ENCODE results near the gene AGAP2. TPM values are rescaled to one million over a fixed set of nuclear protein-coding genes. Genes with fewer than 3 reads are reported as not detected.
"Not testable (repeated sequence)": the region's sequence is repeated elsewhere in the genome, so short reads cannot be mapped to it uniquely, and the experiment has no call there.

The AGAP2 gene
- total and polyA plus RNA-seq, 2 of the 13 experiments (the other 11 are each of a cell fraction or from before 2014, with no cell fraction given): 0.38 to 0.45 TPM

GRCh38 chr12:57722716-57723629 lies 15.6 kb downstream of the AGAP2 start:
- POLR2A ChIA-PET: no interaction called here
- ATAC-seq: no peak
- CTCF ChIA-PET (ENCODE audit: low intra/inter-chr PET ratio, low total read pairs): no interaction called here
- FAIRE-seq: no peak
- no peaks in the 10 kb centered on the region for H4K20me1 ChIP-seq (ENCODE audit: insufficient read depth, low read length)
- no peak overlapping the region for H3K9ac ChIP-seq (ENCODE audit: insufficient read depth, low read depth, low read length)
- no peaks in the 10 kb centered on the region for H3K79me2 ChIP-seq (ENCODE audit: insufficient read depth, low read length)
- no TSS peak for BruUV-seq (replicated peaks)
- H3K27me3 ChIP-seq (ENCODE audit: control insufficient read depth in 1 of 2, insufficient read depth in 2 of 2, low read length in 2 of 2): no peaks in the 10 kb centered on the region; a peak in 1 of 5 replicates
- no peak overlapping the region for H2AFZ ChIP-seq (ENCODE audit: low read length)
- no peak for DNase-seq (ENCODE audit: low spot score)
- intact Hi-C loops (cut with micrococcal nuclease; ENCODE audit: unreplicated experiment) (no loop called here), in situ Hi-C loops (cut with HindIII; ENCODE audit: extremely low pct_ligation_motif_present, low pct_unique_long_range_greater_than_20kb) (no loop called here)
- TF ChIP-seq KDM5A (IDR thresholded peaks at IDR 0.05; ENCODE audit: borderline replicate concordance, low read length) (no peak), BCLAF1 (IDR thresholded peaks at IDR 0.05) (no peak), AGO2 (optimal IDR thresholded peaks at IDR 0.05; ENCODE audit: low read depth, low read length) (peak; percentile 58)
- WGBS (ENCODE audit: low lambda C conversion rate): 68% methylated on average over 10 of the region's 11 CpGs
- peaks cover 8 to 31% of the 10 kb centered on the region in 2 experiments for H3K36me3 ChIP-seq (replicated peaks in 1 of 2; ENCODE audit: control insufficient read depth in 1 of 2, insufficient read depth in 2 of 2, low read length in 2 of 2)
- peaks cover 9% of the 10 kb centered on the region; the same call in 1 of the 2 replicates for H3K4me1 ChIP-seq (ENCODE audit: insufficient read depth, low read length)
- H3K4me3 ChIP-seq (replicated peaks in 1 of 3; ENCODE audit: insufficient read depth in 1 of 3, low read depth in 2 of 3, low read length in 3 of 3): no peak overlapping the region
- no peak overlapping the region for H3K27ac ChIP-seq (ENCODE audit: extremely low read length, insufficient read depth, low read length)
- H3K9me3 ChIP-seq (ENCODE audit: low read length): no peaks in the 10 kb centered on the region
- H3K4me2 ChIP-seq (ENCODE audit: low read depth, low read length): no peak overlapping the region

- CTCF ChIA-PET (ENCODE audit: low intra/inter-chr PET ratio, low total read pairs); POLR2A ChIA-PET; H3K27me3 ChIP-seq (ENCODE audit: control insufficient read depth in 1 of 2, insufficient read depth in 2 of 2, low read length in 2 of 2); FAIRE-seq; H3K4me3 ChIP-seq (replicated peaks in 1 of 3; ENCODE audit: insufficient read depth in 1 of 3, low read depth in 2 of 3, low read length in 3 of 3); DNase-seq (ENCODE audit: low spot score); H3K4me2 ChIP-seq (ENCODE audit: low read depth, low read length); H2AFZ ChIP-seq (ENCODE audit: low read length); H3K4me1 ChIP-seq (ENCODE audit: insufficient read depth, low read length); H3K79me2 ChIP-seq (ENCODE audit: insufficient read depth, low read length); H4K20me1 ChIP-seq (ENCODE audit: insufficient read depth, low read length); in situ Hi-C loops (cut with HindIII; ENCODE audit: extremely low pct_ligation_motif_present, low pct_unique_long_range_greater_than_20kb); ATAC-seq; H3K9me3 ChIP-seq (ENCODE audit: low read length); BruUV-seq (replicated peaks); intact Hi-C loops (cut with micrococcal nuclease; ENCODE audit: unreplicated experiment); H3K9ac ChIP-seq (ENCODE audit: insufficient read depth, low read depth, low read length); H3K27ac ChIP-seq (ENCODE audit: extremely low read length, insufficient read depth, low read length): not testable (repeated sequence)
- WGBS (ENCODE audit: low lambda C conversion rate): 95% methylated on average over 16 of the region's 16 CpGs
- H3K36me3 ChIP-seq (replicated peaks in 1 of 2; ENCODE audit: control insufficient read depth in 1 of 2, insufficient read depth in 2 of 2, low read length in 2 of 2): peaks cover 9 to 36% of the 10 kb centered on the region in 2 experiments
Measured at GRCh38 chr12:57721846-57722608, 16.5 kb downstream of the AGAP2 start.
